GM23338 (cell line): ENCODE results near the gene FMC1. TPM values are rescaled to one million over a fixed set of nuclear protein-coding genes. Genes with fewer than 3 reads are reported as not detected.

ENCODE experiments used
- ATAC-seq: fragments of 200-7000 bp; cut with Tn5 transposase; 3 replicates; pipeline ENCODE4 v1.9.1; 2020
- DNase-seq: peaks from one replicate; pipeline ENCODE4 v3.0.0-alpha.2; 2015; ENCODE audit warnings: low spot score
- H2AFZ ChIP-seq: fragments of 200-600 bp; sonication (generic); 2 replicates; pipeline ENCODE4 v1.8.0; 2016; ENCODE audit warnings: antibody characterized with exemption, mild to moderate bottlenecking, moderate library complexity
- H3F3A ChIP-seq: fragments of 200-600 bp; sonication (generic); replicated peaks from 2 replicates; pipeline ENCODE4 v1.8.0; 2017; ENCODE audit warnings: antibody characterized with exemption, mixed run types, low read depth
- H3K27ac ChIP-seq: fragments of 200-600 bp; sonication (generic); 2 replicates; pipeline ENCODE4 v1.6.1; 2016; ENCODE audit warnings: low read depth
- H3K27me3 ChIP-seq: fragments of 200-600 bp; sonication (generic); 2 replicates; pipeline ENCODE4 v1.8.0; 2016; ENCODE audit warnings: mild to moderate bottlenecking, mixed run types, moderate library complexity; ENCODE audit not compliant: insufficient read depth
- H3K36me3 ChIP-seq: fragments of 200-600 bp; sonication (generic); 2 replicates; pipeline ENCODE4 v1.8.0; 2016; ENCODE audit warnings: mild to moderate bottlenecking; ENCODE audit not compliant: insufficient read depth
- H3K4me1 ChIP-seq: fragments of 200-600 bp; sonication (generic); 2 replicates; pipeline ENCODE4 v1.8.0; 2016; ENCODE audit warnings: mild to moderate bottlenecking, moderate library complexity; ENCODE audit not compliant: insufficient read depth
- H3K4me2 ChIP-seq: fragments of 200-600 bp; sonication (generic); 2 replicates; pipeline ENCODE4 v1.7.1; 2017; ENCODE audit warnings: mixed run types
- H3K4me3 ChIP-seq: fragments of 200-600 bp; sonication (generic); 2 replicates; pipeline ENCODE4 v1.6.1; 2016; ENCODE audit warnings: mixed run types
- H3K79me2 ChIP-seq: fragments of 200-600 bp; sonication (generic); replicated peaks from 2 replicates; pipeline ENCODE4 v1.8.0; 2017; ENCODE audit warnings: mild to moderate bottlenecking; ENCODE audit not compliant: insufficient read depth
- H3K9me2 ChIP-seq: fragments of 200-600 bp; sonication (generic); 2 replicates; pipeline ENCODE4 v1.8.0; 2017; ENCODE audit not compliant: insufficient read depth
- H4K20me1 ChIP-seq: fragments of 200-600 bp; sonication (generic); replicated peaks from 2 replicates; pipeline ENCODE4 v1.8.0; 2017; ENCODE audit warnings: mild to moderate bottlenecking; ENCODE audit not compliant: insufficient read depth
- H3K27ac Mint-ChIP-seq: 2 replicates; pipeline ENCODE4 v1.8.0; 2020; ENCODE audit warnings: inconsistent platforms, mild to moderate bottlenecking, moderate library complexity, mixed read lengths
- H3K27me3 Mint-ChIP-seq: 3 replicates; pipeline ENCODE4 v1.8.0; 2022; ENCODE audit warnings: low read depth, mild to moderate bottlenecking, moderate library complexity, mixed read lengths, inconsistent platforms; ENCODE audit not compliant: insufficient read depth, poor library complexity
- H3K36me3 Mint-ChIP-seq: 3 replicates; pipeline ENCODE4 v1.8.0; 2021; ENCODE audit warnings: low read depth, mild to moderate bottlenecking, inconsistent platforms, moderate library complexity, mixed read lengths
- H3K4me1 Mint-ChIP-seq: 3 replicates; pipeline ENCODE4 v1.8.0; 2020; ENCODE audit warnings: mild to moderate bottlenecking, inconsistent platforms, mixed read lengths
- H3K4me3 Mint-ChIP-seq: 3 replicates; pipeline ENCODE4 v1.8.0; 2021; ENCODE audit warnings: moderate library complexity, mild to moderate bottlenecking, inconsistent platforms, mixed read lengths
- H3K9me3 Mint-ChIP-seq: 3 replicates; pipeline ENCODE4 v1.8.0; 2020; ENCODE audit warnings: moderate library complexity, mild to moderate bottlenecking, inconsistent platforms, mixed read lengths
- CREB1 ChIP-seq: fragments of 250-450 bp; sonication (Bioruptor Pico); IDR thresholded peaks from 2 replicates; pipeline ENCODE4 v1.5.0; 2020; ENCODE audit warnings: low read depth, mild to moderate bottlenecking, moderate library complexity
- CTCF ChIP-seq, 2 experiments: fragments of 200-600 bp in 1 of 2; sonication (generic) in 1 of 2; conservative IDR thresholded peaks; 2 replicates each; pipeline versions ENCODE4 v1.5.1 to v1.6.1; 2016 to 2017; ENCODE audit warnings: antibody characterized with exemption in 2 of 2, low read depth in 2 of 2, mild to moderate bottlenecking in 2 of 2, moderate library complexity in 1 of 2
- ETS1 ChIP-seq: IDR thresholded peaks from 2 replicates; pipeline ENCODE4 v1.6.1; 2016; ENCODE audit warnings: antibody characterized with exemption
- EZH2 ChIP-seq: fragments of 200-600 bp; sonication (generic); IDR thresholded peaks from one replicate; pipeline ENCODE4 v1.8.0; 2017; ENCODE audit warnings: antibody characterized with exemption, mild to moderate bottlenecking, low read depth; ENCODE audit not compliant: unreplicated experiment
- EZH2phosphoT487 ChIP-seq: fragments of 200-600 bp; sonication (generic); IDR thresholded peaks from one replicate; pipeline ENCODE4 v1.8.1; 2018; ENCODE audit warnings: antibody characterized with exemption; ENCODE audit not compliant: unreplicated experiment
- JUNB ChIP-seq: IDR thresholded peaks from one replicate; pipeline ENCODE4 v1.6.1; 2016; ENCODE audit warnings: antibody characterized with exemption; ENCODE audit not compliant: unreplicated experiment
- NANOG ChIP-seq: IDR thresholded peaks from 2 replicates; pipeline ENCODE4 v1.6.1; 2016; ENCODE audit warnings: antibody characterized with exemption, borderline replicate concordance
- POLR2AphosphoS5 ChIP-seq: IDR thresholded peaks from 2 replicates; pipeline ENCODE4 v1.6.1; 2016; ENCODE audit warnings: antibody characterized with exemption, low read depth
- REST ChIP-seq: IDR thresholded peaks from one replicate; pipeline ENCODE4 v1.6.1; 2018; ENCODE audit warnings: antibody characterized with exemption; ENCODE audit not compliant: unreplicated experiment
- ZNF114 ChIP-seq: fragments of 250-450 bp; sonication (Bioruptor Pico); IDR thresholded peaks from 2 replicates; pipeline ENCODE4 v1.5.0; 2020; ENCODE audit warnings: mild to moderate bottlenecking, moderate library complexity
- ZNF331 ChIP-seq: fragments of 250-450 bp; sonication (Bioruptor Pico); IDR thresholded peaks from 2 replicates; pipeline ENCODE4 v1.5.0; 2020; ENCODE audit warnings: low read depth, mild to moderate bottlenecking, moderate library complexity
- ZNF462 ChIP-seq: fragments of 250-450 bp; sonication (Bioruptor Pico); IDR thresholded peaks from 2 replicates; pipeline ENCODE4 v1.5.0; 2020; ENCODE audit warnings: mild to moderate bottlenecking, moderate library complexity
- polyA plus RNA-seq: library from polyadenylated mRNA; unstranded; fragments of >200 nt; fragmentation: Nextera tagmentation; extraction: Ambion mirVana; gene quantifications from 2 replicates; pipeline ENCODE4 v1.2.1, GENCODE V29; 2016
- total RNA-seq: library from RNA; depleted of rRNA; stranded (reverse); fragments of >200 nt; shearing (Covaris generic); gene quantifications from 2 replicates; pipeline ENCODE4 v1.2.3, GENCODE V29; 2014

FMC1 gene
- total and polyA plus RNA-seq, 2 experiments from 2014 or later, result 4.8 to 70.5 TPM

- H3K27ac ChIP-seq, result no peak overlapping the region
- H3K4me1 ChIP-seq, result peaks cover 19% of the 10 kb centered on the region
- DNase-seq (peak; percentile 70), ATAC-seq (peak; percentile 2; the same call in 1 of the 3 replicates)
- peaks cover 16% of the 10 kb centered on the region for H4K20me1 ChIP-seq
- peaks cover 17% of the 10 kb centered on the region for H3K36me3 Mint-ChIP-seq
- TF ChIP-seq POLR2AphosphoS5 (no peak), EZH2phosphoT487 (no peak), REST (no peak), JUNB (no peak), NANOG (no peak), CREB1 (CRISPR knock-in tag) (no peak), ZNF462 (CRISPR knock-in tag) (no peak), EZH2 (no peak), CTCF (conservative IDR thresholded peaks at IDR 0.05; ENCODE audit: low read depth in 2 of 2) (no peak), ZNF114 (CRISPR knock-in tag) (no peak), ZNF331 (CRISPR knock-in tag) (no peak), ETS1 (no peak)
- H3K9me2 ChIP-seq, result no peaks in the 10 kb centered on the region
- H2AFZ ChIP-seq, result no peak overlapping the region
- H3K36me3 ChIP-seq, result no peaks in the 10 kb centered on the region
- H3K27ac Mint-ChIP-seq, result no peak overlapping the region
- H3K79me2 ChIP-seq, result peaks cover 68% of the 10 kb centered on the region
- H3K4me2 ChIP-seq, result peak overlapping the region; percentile 81
- H3F3A ChIP-seq, result 0 out of 2 replicates have a peak, but pooled peaks cover 6% of the 10 kb centered on the region
- peak overlapping the region; percentile 71 for H3K4me3 ChIP-seq
- H3K4me3 Mint-ChIP-seq, result peak overlapping the region; percentile 90
- H3K4me1 Mint-ChIP-seq, result peaks cover 24% of the 10 kb centered on the region
- no peaks in the 10 kb centered on the region for H3K27me3 ChIP-seq
- no peaks in the 10 kb centered on the region for H3K9me3 Mint-ChIP-seq
- H3K27me3 Mint-ChIP-seq, result peaks cover 14% of the 10 kb centered on the region
These were observed 21.2 kb downstream of the FMC1 start for GRCh38 chr7:139362302-139362701.
